A673 (cell line): ENCODE measurements around the gene PFKFB3.
"Not testable (repeated sequence)": the region's sequence is repeated elsewhere in the genome, so short reads cannot be mapped to it uniquely, and the experiment has no call there.

Experiments
- EZH2 ChIP-seq: fragments of 200-600 bp; sonication (generic); IDR thresholded peaks from 2 replicates; pipeline ENCODE4 v1.6.1; 2017; ENCODE audit warnings: borderline replicate concordance, low read depth, mild to moderate bottlenecking, mixed read lengths, antibody characterized with exemption, low read length; ENCODE audit not compliant: poor library complexity, severe bottlenecking
- TF ChIP-seq, protein P1 (sequence below): fragments of 300-800, 200-600 bp; sonication (generic); conservative IDR thresholded peaks from 2 replicates; pipeline ENCODE4 v1.5.1; 2017; ENCODE audit warnings: low read depth, mild to moderate bottlenecking, antibody characterized with exemption, low read length, moderate library complexity, mixed read lengths

DNA sequence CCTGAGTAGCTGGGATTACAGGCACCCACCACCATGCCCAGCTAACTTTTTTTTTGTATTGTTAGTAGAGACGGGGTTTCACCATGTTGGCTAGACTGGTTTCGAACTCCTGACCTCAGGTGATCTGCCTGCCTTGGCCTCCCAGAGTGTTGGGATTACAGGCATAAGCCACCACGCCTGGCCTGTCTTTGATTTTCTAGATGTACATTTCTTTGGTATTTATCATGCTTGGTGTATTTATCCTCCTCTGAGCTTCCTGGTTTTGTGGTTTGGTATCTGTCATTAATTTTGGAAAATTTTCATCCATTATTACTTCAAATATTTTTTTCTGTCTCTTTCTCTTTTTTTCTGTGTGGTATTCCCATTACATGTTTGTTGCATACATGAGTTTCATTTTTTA is 87.9 kb downstream of the PFKFB3 start:
- TF ChIP-seq, protein P1, sequence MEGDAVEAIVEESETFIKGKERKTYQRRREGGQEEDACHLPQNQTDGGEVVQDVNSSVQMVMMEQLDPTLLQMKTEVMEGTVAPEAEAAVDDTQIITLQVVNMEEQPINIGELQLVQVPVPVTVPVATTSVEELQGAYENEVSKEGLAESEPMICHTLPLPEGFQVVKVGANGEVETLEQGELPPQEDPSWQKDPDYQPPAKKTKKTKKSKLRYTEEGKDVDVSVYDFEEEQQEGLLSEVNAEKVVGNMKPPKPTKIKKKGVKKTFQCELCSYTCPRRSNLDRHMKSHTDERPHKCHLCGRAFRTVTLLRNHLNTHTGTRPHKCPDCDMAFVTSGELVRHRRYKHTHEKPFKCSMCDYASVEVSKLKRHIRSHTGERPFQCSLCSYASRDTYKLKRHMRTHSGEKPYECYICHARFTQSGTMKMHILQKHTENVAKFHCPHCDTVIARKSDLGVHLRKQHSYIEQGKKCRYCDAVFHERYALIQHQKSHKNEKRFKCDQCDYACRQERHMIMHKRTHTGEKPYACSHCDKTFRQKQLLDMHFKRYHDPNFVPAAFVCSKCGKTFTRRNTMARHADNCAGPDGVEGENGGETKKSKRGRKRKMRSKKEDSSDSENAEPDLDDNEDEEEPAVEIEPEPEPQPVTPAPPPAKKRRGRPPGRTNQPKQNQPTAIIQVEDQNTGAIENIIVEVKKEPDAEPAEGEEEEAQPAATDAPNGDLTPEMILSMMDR: not testable (repeated sequence)
- not testable (repeated sequence) for TF ChIP-seq EZH2
